IPS-18a (cell line): Measurements from ENCODE around the gene UBE2I.

Experiments used
- H3K27ac ChIP-seq: one replicate; pipeline ENCODE4 v1.5.1; 2013; ENCODE audit warnings: low read length
- H3K27me3 ChIP-seq: one replicate; pipeline ENCODE4 v1.6.1; 2013; ENCODE audit warnings: mild to moderate bottlenecking, low read length; ENCODE audit not compliant: control insufficient read depth, insufficient read depth
- H3K36me3 ChIP-seq: one replicate; pipeline ENCODE4 v1.6.1; 2013; ENCODE audit warnings: low read depth, low read length; ENCODE audit not compliant: control insufficient read depth
- H3K4me1 ChIP-seq: one replicate; pipeline ENCODE4 v1.6.1; 2013; ENCODE audit warnings: low read depth, low read length; ENCODE audit not compliant: control insufficient read depth
- H3K4me3 ChIP-seq: one replicate; pipeline ENCODE4 v1.5.1; 2013; ENCODE audit warnings: low read length
- H3K9ac ChIP-seq: one replicate; pipeline ENCODE4 v1.6.1; 2013; ENCODE audit warnings: mild to moderate bottlenecking, low read length, moderate library complexity
- H3K9me3 ChIP-seq: one replicate; pipeline ENCODE4 v1.6.1; 2013; ENCODE audit warnings: low read depth, low read length; ENCODE audit not compliant: control insufficient read depth

The UBE2I gene

DNA sequence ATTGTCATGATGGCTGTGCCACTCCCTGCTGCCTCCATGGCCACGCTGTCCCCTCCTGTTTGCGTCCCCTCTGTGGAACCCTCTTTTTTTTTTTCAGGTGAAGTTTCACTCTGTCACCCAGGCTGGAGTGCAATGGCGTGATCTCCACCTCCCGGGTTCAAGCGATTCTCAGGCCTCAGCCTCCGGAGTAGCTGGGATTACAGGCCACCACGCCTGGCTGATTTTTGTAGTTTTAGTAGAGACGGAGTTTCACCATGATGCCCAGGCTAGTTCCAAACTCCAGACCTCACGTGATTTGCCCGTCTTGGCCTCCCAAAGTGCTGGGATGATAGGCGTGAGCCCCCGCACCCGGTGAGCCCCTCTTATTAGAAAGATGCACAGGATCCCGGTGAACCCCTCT is 11.0 kb upstream of the UBE2I start:
- H3K27me3 ChIP-seq = peaks cover 28% of the 10 kb centered on the region
- H3K9ac ChIP-seq = no peak overlapping the region
- H3K36me3 ChIP-seq = no peaks in the 10 kb centered on the region
- no peaks in the 10 kb centered on the region for H3K4me1 ChIP-seq
- H3K27ac ChIP-seq = no peak overlapping the region
- H3K9me3 ChIP-seq = no peaks in the 10 kb centered on the region
- no peak overlapping the region for H3K4me3 ChIP-seq

GRCh38 chr16:1299012-1299867 is 10.2 kb upstream of the UBE2I start:
- no peak overlapping the region for H3K9ac ChIP-seq
- H3K4me1 ChIP-seq = peaks cover 4% of the 10 kb centered on the region
- H3K4me3 ChIP-seq = no peak overlapping the region
- no peak overlapping the region for H3K27ac ChIP-seq
- H3K9me3 ChIP-seq = no peaks in the 10 kb centered on the region
- peaks cover 23% of the 10 kb centered on the region for H3K27me3 ChIP-seq
- no peaks in the 10 kb centered on the region for H3K36me3 ChIP-seq

DNA sequence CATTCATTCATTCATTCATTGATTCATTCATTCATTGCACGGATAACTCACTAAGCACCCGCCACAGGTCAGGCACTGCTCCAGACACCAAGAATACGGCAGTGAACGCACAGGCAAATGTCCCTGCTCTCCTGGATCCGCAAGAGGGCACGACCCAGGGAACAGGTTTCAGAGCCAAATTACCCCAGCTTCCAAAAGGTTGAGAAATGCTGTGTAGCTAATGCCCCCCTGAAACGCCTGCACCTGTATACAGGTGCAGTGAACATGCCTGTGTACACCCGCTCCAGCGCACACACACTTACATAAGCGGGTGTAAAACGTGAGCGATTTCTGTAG is 9.6 kb upstream of the UBE2I start:
- no peak overlapping the region for H3K9ac ChIP-seq
- H3K4me3 ChIP-seq = no peak overlapping the region
- no peak overlapping the region for H3K27ac ChIP-seq
- no peaks in the 10 kb centered on the region for H3K9me3 ChIP-seq
- peaks cover 23% of the 10 kb centered on the region for H3K27me3 ChIP-seq
- H3K36me3 ChIP-seq = no peaks in the 10 kb centered on the region
- H3K4me1 ChIP-seq = peaks cover 4% of the 10 kb centered on the region

DNA sequence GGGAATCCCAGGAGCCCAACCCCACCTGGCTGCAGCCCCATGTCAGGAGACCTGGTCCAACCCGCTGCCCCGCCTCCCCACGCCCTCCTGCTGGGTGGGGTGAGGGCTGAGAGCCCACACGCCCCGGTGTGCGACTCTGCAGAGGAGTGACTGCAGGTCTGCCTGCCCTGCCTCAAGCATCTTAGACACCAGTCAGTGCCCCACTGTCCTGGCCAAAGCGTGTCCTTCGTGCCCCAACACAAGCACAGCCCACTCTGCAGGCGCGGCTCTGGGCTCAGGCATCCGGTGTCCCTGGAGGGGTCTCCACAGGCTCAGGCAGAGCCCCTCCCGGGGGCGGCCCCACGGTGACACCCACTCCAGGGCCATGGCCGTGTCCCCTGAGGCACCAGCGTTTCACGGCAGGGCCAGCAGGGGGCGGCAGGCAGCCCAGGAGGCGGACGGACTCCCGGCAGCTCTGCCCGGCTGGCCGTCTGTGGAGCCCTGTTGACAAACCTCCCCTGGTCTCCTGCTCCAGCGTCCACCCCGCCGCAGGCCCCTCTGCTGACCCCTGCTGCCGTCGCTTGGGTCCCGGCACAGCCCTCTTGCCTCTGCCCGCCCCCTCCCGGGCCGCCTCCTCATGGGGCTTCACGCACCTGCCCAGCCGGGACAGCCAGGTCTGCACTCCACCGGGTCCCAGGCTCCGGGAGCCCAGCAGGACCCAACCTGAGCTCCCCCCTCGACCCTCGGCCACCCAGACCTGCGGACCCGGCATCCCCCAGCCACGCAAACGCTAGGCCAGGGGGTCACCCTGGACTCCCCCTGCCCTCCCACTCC is 8.6 kb upstream of the UBE2I start:
- peaks cover 23% of the 10 kb centered on the region for H3K27me3 ChIP-seq
- H3K36me3 ChIP-seq = no peaks in the 10 kb centered on the region
- peaks cover 4% of the 10 kb centered on the region for H3K4me1 ChIP-seq
- H3K9ac ChIP-seq = no peak overlapping the region
- no peak overlapping the region for H3K27ac ChIP-seq
- no peak overlapping the region for H3K4me3 ChIP-seq
- no peaks in the 10 kb centered on the region for H3K9me3 ChIP-seq

DNA sequence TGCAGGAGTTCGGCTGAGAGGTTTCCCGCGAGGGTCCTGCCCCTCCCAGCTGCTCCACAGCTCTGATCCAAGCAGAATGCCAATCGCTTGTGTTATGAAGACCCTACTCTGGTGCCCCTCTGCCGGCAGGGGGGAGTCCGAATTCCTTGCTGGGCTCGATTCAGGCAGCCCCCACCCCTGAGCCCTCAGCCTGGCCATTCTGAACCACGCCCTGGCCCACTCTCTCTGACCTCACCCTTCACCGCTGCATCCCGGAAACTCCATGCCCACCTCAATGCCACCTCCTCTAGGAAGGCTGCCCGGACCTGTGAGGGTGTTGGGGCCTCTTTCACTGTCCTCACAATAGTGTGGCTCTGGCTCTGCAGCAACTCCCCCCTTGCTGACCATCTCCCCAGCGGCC is 7.9 kb upstream of the UBE2I start:
- no peaks in the 10 kb centered on the region for H3K9me3 ChIP-seq
- no peak overlapping the region for H3K9ac ChIP-seq
- no peak overlapping the region for H3K27ac ChIP-seq
- no peak overlapping the region for H3K4me3 ChIP-seq
- H3K27me3 ChIP-seq = peaks cover 23% of the 10 kb centered on the region
- peaks cover 4% of the 10 kb centered on the region for H3K4me1 ChIP-seq
- no peaks in the 10 kb centered on the region for H3K36me3 ChIP-seq

- H3K27me3 ChIP-seq = peaks cover under 1% of the 10 kb centered on the region
- no peak overlapping the region for H3K4me3 ChIP-seq
- H3K36me3 ChIP-seq = no peaks in the 10 kb centered on the region
- H3K9me3 ChIP-seq = no peaks in the 10 kb centered on the region
- H3K27ac ChIP-seq = no peak overlapping the region
- no peak overlapping the region for H3K9ac ChIP-seq
- H3K4me1 ChIP-seq = peaks cover 5% of the 10 kb centered on the region
Measured at GRCh38 chr16:1305823-1306222, 3.6 kb upstream of the UBE2I start.

GRCh38 chr16:1306334-1306733 is 3.1 kb upstream of the UBE2I start:
- H3K36me3 ChIP-seq = no peaks in the 10 kb centered on the region
- H3K9ac ChIP-seq = no peak overlapping the region
- H3K27me3 ChIP-seq = no peaks in the 10 kb centered on the region
- H3K27ac ChIP-seq = no peak overlapping the region
- H3K4me3 ChIP-seq = no peak overlapping the region
- H3K4me1 ChIP-seq = peaks cover 7% of the 10 kb centered on the region
- no peaks in the 10 kb centered on the region for H3K9me3 ChIP-seq

GRCh38 chr16:1308036-1308976 is 1.1 kb upstream of the UBE2I start:
- H3K4me1 ChIP-seq = peaks cover 7% of the 10 kb centered on the region
- H3K4me3 ChIP-seq = peak overlapping the region; percentile 90
- peak overlapping the region; percentile 45 for H3K27ac ChIP-seq
- peak overlapping the region; percentile 99 for H3K9ac ChIP-seq
- no peaks in the 10 kb centered on the region for H3K9me3 ChIP-seq
- H3K27me3 ChIP-seq = no peaks in the 10 kb centered on the region
- peaks cover 4% of the 10 kb centered on the region for H3K36me3 ChIP-seq

GRCh38 chr16:1309888-1310831 is 724 bp downstream of the UBE2I start:
- H3K9ac ChIP-seq = peak overlapping the region; percentile 71
- no peaks in the 10 kb centered on the region for H3K9me3 ChIP-seq
- no peak overlapping the region for H3K27ac ChIP-seq
- no peaks in the 10 kb centered on the region for H3K27me3 ChIP-seq
- H3K4me1 ChIP-seq = peaks cover 3% of the 10 kb centered on the region
- H3K36me3 ChIP-seq = peaks cover 19% of the 10 kb centered on the region
- peak overlapping the region; percentile 92 for H3K4me3 ChIP-seq

DNA sequence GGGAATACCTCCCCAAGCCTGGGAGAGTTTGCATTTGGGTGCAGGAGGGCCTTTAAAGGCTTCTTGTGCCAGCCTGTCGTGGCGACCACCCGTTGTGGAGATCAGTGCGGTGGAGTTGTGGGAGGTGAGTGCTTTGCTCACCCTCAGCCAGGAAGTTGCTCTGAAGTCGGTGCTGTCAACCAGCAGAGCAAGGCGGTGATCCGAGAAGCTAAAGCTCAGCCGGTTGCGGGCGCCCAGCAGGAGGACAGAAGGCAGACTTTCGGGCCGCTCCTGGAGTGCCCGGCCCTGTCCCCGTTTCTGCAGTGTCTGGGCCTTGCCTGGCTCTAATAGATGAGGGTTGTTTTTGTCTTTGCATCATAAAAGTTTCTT is 1.4 kb downstream of the UBE2I start:
- Histone ChIP-seq H3K27me3 (no peaks in the 10 kb centered on the region), H3K4me3 (peak overlapping the region; percentile 92), H3K9me3 (no peaks in the 10 kb centered on the region), H3K4me1 (peaks cover 3% of the 10 kb centered on the region), H3K36me3 (peaks cover 25% of the 10 kb centered on the region), H3K9ac (peak overlapping the region; percentile 71), H3K27ac (no peak overlapping the region)
